Fibroblast of lung (primary cell): ENCODE data around the gene AEBP2. TPM values are rescaled to one million over a fixed set of nuclear protein-coding genes. Genes with fewer than 3 reads are reported as not detected.
"Not testable (repeated sequence)": the region's sequence is repeated elsewhere in the genome, so short reads cannot be mapped to it uniquely, and the experiment has no call there.

Experiments
- DNase-seq, 2 donors: peaks; one replicate each; pipeline versions ENCODE4 v3.0.0 to v3.0.0-alpha.2; 2010; ENCODE audit warnings: low read depth in 2 of 2
- H2AFZ ChIP-seq: 2 replicates; pipeline ENCODE4 v1.5.1; 2012; ENCODE audit warnings: low read length, control low read depth, inconsistent platforms
- H3K27ac ChIP-seq: 2 replicates; pipeline ENCODE4 v1.5.1; 2011; ENCODE audit warnings: low read length, control low read depth; ENCODE audit not compliant: insufficient read depth
- H3K27me3 ChIP-seq: 2 replicates; pipeline ENCODE4 v1.5.1; 2011; ENCODE audit warnings: mild to moderate bottlenecking, low read length; ENCODE audit not compliant: control insufficient read depth, insufficient read depth
- H3K36me3 ChIP-seq: 2 replicates; pipeline ENCODE4 v1.5.1; 2011; ENCODE audit warnings: low read length; ENCODE audit not compliant: control insufficient read depth, insufficient read depth
- H3K4me1 ChIP-seq: 2 replicates; pipeline ENCODE4 v1.5.1; 2011; ENCODE audit warnings: low read length; ENCODE audit not compliant: control insufficient read depth, insufficient read depth; ENCODE audit errors: extremely low read depth
- H3K4me2 ChIP-seq: 2 replicates; pipeline ENCODE4 v1.5.1; 2011; ENCODE audit warnings: low read length, control low read depth; ENCODE audit not compliant: insufficient read depth; ENCODE audit errors: extremely low read depth
- H3K4me3 ChIP-seq, 4 experiments: fragments of 200-600 bp in 1 of 4; sonication (generic) in 1 of 4; replicated peaks in 1 of 4; 2 replicates each; pipeline ENCODE4 v1.5.1; 2011 to 2016; ENCODE audit warnings: low read length in 4 of 4, low read depth in 3 of 4, mild to moderate bottlenecking in 3 of 4, control low read depth in 2 of 4, inconsistent platforms in 1 of 4, mixed read lengths in 1 of 4; ENCODE audit not compliant: insufficient read depth in 1 of 4; ENCODE audit errors: control extremely low read depth in 1 of 4
- H3K79me2 ChIP-seq: 2 replicates; pipeline ENCODE4 v1.5.1; 2012; ENCODE audit warnings: mild to moderate bottlenecking, low read length, inconsistent platforms; ENCODE audit not compliant: control insufficient read depth, insufficient read depth
- H3K9ac ChIP-seq: 2 replicates; pipeline ENCODE4 v1.5.1; 2011; ENCODE audit warnings: mild to moderate bottlenecking, low read length, control low read depth; ENCODE audit not compliant: insufficient read depth
- H3K9me3 ChIP-seq: 2 replicates; pipeline ENCODE4 v1.5.1; 2012; ENCODE audit warnings: low read depth, low read length; ENCODE audit not compliant: control insufficient read depth, insufficient read depth
- H4K20me1 ChIP-seq: 2 replicates; pipeline ENCODE4 v1.5.1; 2011; ENCODE audit warnings: low read length; ENCODE audit not compliant: control insufficient read depth, insufficient read depth; ENCODE audit errors: extremely low read depth
- CTCF ChIP-seq, 2 donors: IDR thresholded peaks in 1 of 2; conservative IDR thresholded peaks in 1 of 2; 1 replicate in 1 of 2; 2 replicates in 1 of 2; pipeline ENCODE4 v1.5.1; 2011 to 2012; ENCODE audit warnings: low read length in 2 of 2, control low read depth in 1 of 2, inconsistent platforms in 1 of 2, low read depth in 1 of 2, mild to moderate bottlenecking in 1 of 2
- EZH2 ChIP-seq: IDR thresholded peaks from 2 replicates; pipeline ENCODE4 v1.5.1; 2012; ENCODE audit warnings: low read length, control low read depth, mild to moderate bottlenecking; ENCODE audit errors: missing control alignments
- polyA plus RNA-seq, 2 donors: library from polyadenylated mRNA; depleted of rRNA in 1 of 2; stranded (reverse) in 1 of 2; unstranded in 1 of 2; fragments of >200 nt; gene quantifications; 2 replicates each; pipeline ENCODE4 v1.2.1, GENCODE V29; 2011 to 2012; ENCODE audit warnings: missing spikeins in 1 of 2
- total RNA-seq: library from RNA; depleted of rRNA; stranded (reverse); fragments of >200 nt; gene quantifications from 2 replicates; pipeline ENCODE4 v1.2.1, GENCODE V29; 2014

The AEBP2 gene
- total and polyA plus RNA-seq, 2 donors (not counting 1 experiment from before 2014, with no cell fraction given): 15.6 to 23.9 TPM

GRCh38 chr12:19423166-19423930 lies 15.9 kb upstream of the AEBP2 start:
- DNase-seq: no peak
- H3K79me2 ChIP-seq: no peaks in the 10 kb centered on the region
- no peak overlapping the region for H3K4me3 ChIP-seq
- H3K27me3 ChIP-seq: no peaks in the 10 kb centered on the region
- H3K36me3 ChIP-seq: no peaks in the 10 kb centered on the region
- H3K4me2 ChIP-seq: no peak overlapping the region
- H3K4me1 ChIP-seq: no peaks in the 10 kb centered on the region
- H4K20me1 ChIP-seq: no peaks in the 10 kb centered on the region
- TF ChIP-seq EZH2 (no peak), CTCF (conservative IDR thresholded peaks at IDR 0.05 in 1 of 2, IDR thresholded peaks at IDR 0.05 in 1 of 2; ENCODE audit: low read depth in 1 of 2, low read length in 2 of 2) (no peak)
- H3K27ac ChIP-seq: no peak overlapping the region
- H2AFZ ChIP-seq: no peak overlapping the region
- H3K9ac ChIP-seq: no peak overlapping the region
- H3K9me3 ChIP-seq: no peaks in the 10 kb centered on the region

GRCh38 chr12:19428246-19428645 lies 11.0 kb upstream of the AEBP2 start:
- H3K9me3 ChIP-seq: no peaks in the 10 kb centered on the region
- no peak overlapping the region for H2AFZ ChIP-seq
- peak in 1 of 2 donors; percentile 27 for DNase-seq
- TF ChIP-seq EZH2 (no peak), CTCF (conservative IDR thresholded peaks at IDR 0.05 in 1 of 2, IDR thresholded peaks at IDR 0.05 in 1 of 2; ENCODE audit: low read depth in 1 of 2, low read length in 2 of 2) (no peak)
- H3K4me2 ChIP-seq: no peak overlapping the region
- no peaks in the 10 kb centered on the region for H3K36me3 ChIP-seq
- no peaks in the 10 kb centered on the region for H3K79me2 ChIP-seq
- peaks cover 4% of the 10 kb centered on the region for H3K4me1 ChIP-seq
- no peaks in the 10 kb centered on the region for H4K20me1 ChIP-seq
- no peak overlapping the region for H3K27ac ChIP-seq
- H3K4me3 ChIP-seq: no peak overlapping the region
- no peak overlapping the region for H3K9ac ChIP-seq
- H3K27me3 ChIP-seq: no peaks in the 10 kb centered on the region

- not testable (repeated sequence) for DNase-seq, H3K79me2 ChIP-seq, H2AFZ ChIP-seq, H3K27ac ChIP-seq, H3K4me3 ChIP-seq, H3K9me3 ChIP-seq, H3K4me1 ChIP-seq, H3K36me3 ChIP-seq, H3K4me2 ChIP-seq, H3K9ac ChIP-seq, H4K20me1 ChIP-seq, H3K27me3 ChIP-seq
Measured at GRCh38 chr12:19429491-19429890, 9.8 kb upstream of the AEBP2 start.
